ENCODE data around the gene UBE2J1.

UBE2J1 gene

DNA sequence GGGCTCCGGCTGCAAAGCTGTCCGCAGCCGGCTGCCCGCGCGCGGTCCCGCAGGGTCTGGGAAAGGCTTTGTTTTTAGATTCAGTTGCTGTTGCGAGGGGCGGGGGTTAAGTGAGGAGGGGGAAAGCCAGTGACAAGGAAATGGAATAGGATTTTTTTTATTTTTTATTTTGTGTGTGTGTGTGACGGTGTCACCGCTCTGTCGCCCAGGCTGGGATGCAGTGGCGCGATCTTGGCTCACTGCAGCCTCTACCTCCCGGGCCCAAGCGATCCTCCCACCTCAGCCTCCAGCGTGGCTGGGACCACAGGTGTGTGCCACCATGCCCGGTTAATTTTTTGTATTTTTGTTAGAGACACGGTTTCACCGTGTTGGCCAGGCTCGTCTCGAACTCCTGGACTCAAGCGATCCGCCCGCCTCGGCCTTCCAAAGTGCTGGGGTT, 615 bp upstream of the UBE2J1 start:
- TF ChIP-seq, protein P1, sequence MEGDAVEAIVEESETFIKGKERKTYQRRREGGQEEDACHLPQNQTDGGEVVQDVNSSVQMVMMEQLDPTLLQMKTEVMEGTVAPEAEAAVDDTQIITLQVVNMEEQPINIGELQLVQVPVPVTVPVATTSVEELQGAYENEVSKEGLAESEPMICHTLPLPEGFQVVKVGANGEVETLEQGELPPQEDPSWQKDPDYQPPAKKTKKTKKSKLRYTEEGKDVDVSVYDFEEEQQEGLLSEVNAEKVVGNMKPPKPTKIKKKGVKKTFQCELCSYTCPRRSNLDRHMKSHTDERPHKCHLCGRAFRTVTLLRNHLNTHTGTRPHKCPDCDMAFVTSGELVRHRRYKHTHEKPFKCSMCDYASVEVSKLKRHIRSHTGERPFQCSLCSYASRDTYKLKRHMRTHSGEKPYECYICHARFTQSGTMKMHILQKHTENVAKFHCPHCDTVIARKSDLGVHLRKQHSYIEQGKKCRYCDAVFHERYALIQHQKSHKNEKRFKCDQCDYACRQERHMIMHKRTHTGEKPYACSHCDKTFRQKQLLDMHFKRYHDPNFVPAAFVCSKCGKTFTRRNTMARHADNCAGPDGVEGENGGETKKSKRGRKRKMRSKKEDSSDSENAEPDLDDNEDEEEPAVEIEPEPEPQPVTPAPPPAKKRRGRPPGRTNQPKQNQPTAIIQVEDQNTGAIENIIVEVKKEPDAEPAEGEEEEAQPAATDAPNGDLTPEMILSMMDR (IDR thresholded peaks at IDR 0.05; ENCODE audit: low read length): no peak
- no peak for TF ChIP-seq EZH2 (IDR thresholded peaks at IDR 0.05; ENCODE audit: borderline replicate concordance, low read length)
- Histone ChIP-seq H3K9ac (ENCODE audit: low read length) (peak overlapping the region; percentile 93), H3K27ac (ENCODE audit: low read depth, low read length, poor library complexity, severe bottlenecking) (peak overlapping the region; percentile 100), H3K9me3 (ENCODE audit: low read length) (no peaks in the 10 kb centered on the region), H3K4me3 (ENCODE audit: low read depth, low read length, poor library complexity, severe bottlenecking) (peak overlapping the region; percentile 79), H3K4me1 (ENCODE audit: insufficient read depth, low read length, severe bottlenecking) (peaks cover 77% of the 10 kb centered on the region), H3K36me3 (ENCODE audit: insufficient read depth, low read length) (peaks cover 31% of the 10 kb centered on the region), H3K27me3 (ENCODE audit: insufficient read depth, low read length) (no peaks in the 10 kb centered on the region), H3F3A (ENCODE audit: insufficient read depth, low read length) (peaks cover 13% of the 10 kb centered on the region; the same call in 1 of the 2 replicates), H3K79me2 (ENCODE audit: insufficient read depth, low read length) (peaks cover 52% of the 10 kb centered on the region), H4K20me1 (ENCODE audit: insufficient read depth, low read length) (no peaks in the 10 kb centered on the region), H3K4me2 (ENCODE audit: low read length) (peak overlapping the region; percentile 77), H2AFZ (ENCODE audit: low read length) (no peak overlapping the region), H3K9me2 (ENCODE audit: low read depth, low read length) (no peaks in the 10 kb centered on the region)

DNA sequence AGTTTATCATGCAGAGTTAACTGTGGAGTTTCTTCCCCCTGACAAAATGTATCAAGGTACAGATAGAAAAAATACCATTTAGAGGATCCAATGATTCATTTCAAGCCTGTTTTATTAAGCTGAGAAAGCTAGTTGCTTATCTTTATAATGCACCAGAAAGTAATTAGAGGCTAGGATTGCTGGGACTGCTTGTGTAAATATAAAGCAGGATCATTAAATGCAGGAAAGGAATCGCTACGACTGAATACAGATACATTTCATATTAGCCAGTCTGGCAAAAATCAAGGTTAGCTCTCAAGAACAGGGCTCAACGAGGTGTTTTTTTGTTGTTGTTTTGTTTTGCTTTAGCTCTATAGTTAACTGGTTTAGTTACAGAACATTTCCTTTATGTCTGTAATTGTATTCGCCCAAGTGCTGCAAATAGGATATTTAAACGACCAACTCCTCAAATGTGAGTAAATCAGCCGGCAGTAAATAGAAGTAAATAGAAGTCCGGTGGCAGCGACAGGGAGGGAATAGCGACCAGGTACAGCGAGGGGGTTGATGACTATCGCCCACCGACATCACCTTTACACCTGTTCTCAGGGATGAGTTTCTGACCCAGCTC, 748 bp downstream of the UBE2J1 start:
- H3K4me1 ChIP-seq (ENCODE audit: insufficient read depth, low read length, severe bottlenecking): peaks cover 77% of the 10 kb centered on the region
- H3K4me2 ChIP-seq (ENCODE audit: low read length): peak overlapping the region; percentile 77
- TF ChIP-seq EZH2 (IDR thresholded peaks at IDR 0.05; ENCODE audit: borderline replicate concordance, low read length): no peak
- TF ChIP-seq, protein P1 (IDR thresholded peaks at IDR 0.05; ENCODE audit: low read length): no peak
- H3K79me2 ChIP-seq (ENCODE audit: insufficient read depth, low read length): peaks cover 66% of the 10 kb centered on the region
- H4K20me1 ChIP-seq (ENCODE audit: insufficient read depth, low read length): no peaks in the 10 kb centered on the region
- peak overlapping the region; percentile 79 for H3K4me3 ChIP-seq (ENCODE audit: low read depth, low read length, poor library complexity, severe bottlenecking)
- no peaks in the 10 kb centered on the region for H3K9me2 ChIP-seq (ENCODE audit: low read depth, low read length)
- no peaks in the 10 kb centered on the region for H3K9me3 ChIP-seq (ENCODE audit: low read length)
- H3K27ac ChIP-seq (ENCODE audit: low read depth, low read length, poor library complexity, severe bottlenecking): peak overlapping the region; percentile 100
- H3K27me3 ChIP-seq (ENCODE audit: insufficient read depth, low read length): no peaks in the 10 kb centered on the region
- peak overlapping the region; percentile 93 for H3K9ac ChIP-seq (ENCODE audit: low read length)
- peaks cover 8% of the 10 kb centered on the region; the same call in 1 of the 2 replicates for H3F3A ChIP-seq (ENCODE audit: insufficient read depth, low read length)
- peaks cover 35% of the 10 kb centered on the region for H3K36me3 ChIP-seq (ENCODE audit: insufficient read depth, low read length)
- no peak overlapping the region for H2AFZ ChIP-seq (ENCODE audit: low read length)

DNA sequence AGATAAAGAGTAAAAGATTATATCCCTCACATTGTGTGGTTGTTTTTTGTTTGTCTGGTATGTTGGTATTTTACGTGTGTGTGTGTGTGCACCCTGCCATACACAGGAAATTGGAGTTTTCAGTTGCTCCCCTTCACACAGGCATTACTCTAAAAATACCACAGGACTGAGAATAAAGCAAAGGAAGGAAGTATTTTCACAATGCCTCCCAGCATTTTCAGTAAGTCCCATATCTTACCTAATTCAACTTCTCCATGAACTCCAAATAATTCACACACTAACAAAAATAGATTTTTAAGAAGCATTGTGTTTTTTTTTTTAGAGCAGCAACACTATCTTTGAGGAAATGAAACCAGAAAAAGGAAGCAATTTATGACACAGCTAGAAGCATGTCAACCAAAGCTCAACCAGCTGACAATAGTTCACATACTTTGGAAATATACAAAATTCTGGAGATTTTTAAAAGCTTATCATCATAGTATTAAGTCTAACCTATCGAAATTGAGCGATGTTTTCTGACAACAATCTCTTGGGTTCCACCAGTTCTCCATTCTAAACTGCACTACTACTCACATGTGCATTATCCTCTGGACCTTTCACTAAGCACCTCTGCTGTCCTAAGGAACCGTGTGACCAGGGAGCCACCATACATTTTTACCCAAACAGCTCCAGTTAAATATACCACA, 2.1 kb downstream of the UBE2J1 start:
- no peaks in the 10 kb centered on the region for H3K9me2 ChIP-seq (ENCODE audit: low read depth, low read length)
- H3F3A ChIP-seq (ENCODE audit: insufficient read depth, low read length): no peaks in the 10 kb centered on the region
- H2AFZ ChIP-seq (ENCODE audit: low read length): no peak overlapping the region
- H3K79me2 ChIP-seq (ENCODE audit: insufficient read depth, low read length): peaks cover 79% of the 10 kb centered on the region
- peak overlapping the region; percentile 100 for H3K27ac ChIP-seq (ENCODE audit: low read depth, low read length, poor library complexity, severe bottlenecking)
- H3K9ac ChIP-seq (ENCODE audit: low read length): peak overlapping the region; percentile 93
- H3K4me3 ChIP-seq (ENCODE audit: low read depth, low read length, poor library complexity, severe bottlenecking): peak overlapping the region; percentile 79
- no peaks in the 10 kb centered on the region for H3K27me3 ChIP-seq (ENCODE audit: insufficient read depth, low read length)
- peaks cover 35% of the 10 kb centered on the region for H3K36me3 ChIP-seq (ENCODE audit: insufficient read depth, low read length)
- no peaks in the 10 kb centered on the region for H4K20me1 ChIP-seq (ENCODE audit: insufficient read depth, low read length)
- H3K4me2 ChIP-seq (ENCODE audit: low read length): peak overlapping the region; percentile 77
- peaks cover 76% of the 10 kb centered on the region for H3K4me1 ChIP-seq (ENCODE audit: insufficient read depth, low read length, severe bottlenecking)
- TF ChIP-seq, protein P1 (IDR thresholded peaks at IDR 0.05; ENCODE audit: low read length): no peak
- TF ChIP-seq EZH2 (IDR thresholded peaks at IDR 0.05; ENCODE audit: borderline replicate concordance, low read length): no peak
- H3K9me3 ChIP-seq (ENCODE audit: low read length): no peaks in the 10 kb centered on the region
